OCI-LY7 (cell line): Measurements from ENCODE around the gene TJP1.

ENCODE experiments used
- EZH2phosphoT487 ChIP-seq: fragments of 200-600 bp; sonication (generic); IDR thresholded peaks from 2 replicates; pipeline ENCODE4 v1.6.1; 2018; ENCODE audit warnings: low read depth, borderline replicate concordance, mild to moderate bottlenecking, mixed run types, antibody characterized with exemption, low read length, moderate library complexity, mixed read lengths
- TF ChIP-seq, protein P1 (sequence below): fragments of 200-600 bp; sonication (generic); conservative IDR thresholded peaks from 2 replicates; pipeline ENCODE4 v1.5.1; 2014; ENCODE audit warnings: mild to moderate bottlenecking, antibody characterized with exemption, low read length, moderate library complexity, mixed read lengths

DNA sequence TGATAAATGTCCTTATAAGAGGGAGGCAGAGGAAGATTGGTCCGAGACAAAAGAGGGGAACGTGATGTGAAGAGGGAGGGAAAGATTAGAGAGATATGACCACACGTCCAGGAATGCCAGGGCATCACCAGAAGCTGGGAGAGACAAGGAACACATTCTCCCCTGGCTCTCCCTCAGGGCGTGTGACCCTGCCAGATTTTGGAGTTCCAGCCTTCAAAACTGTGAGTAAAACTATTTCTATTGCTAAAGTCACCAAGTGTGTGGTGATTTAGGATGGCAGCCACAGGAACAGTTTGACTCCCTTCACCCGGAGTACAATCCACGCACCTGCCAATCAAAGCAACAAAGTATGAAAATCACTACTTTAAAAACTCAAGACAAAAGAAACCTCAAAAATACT is 32.1 kb upstream of the TJP1 start:
- TF ChIP-seq, protein P1, sequence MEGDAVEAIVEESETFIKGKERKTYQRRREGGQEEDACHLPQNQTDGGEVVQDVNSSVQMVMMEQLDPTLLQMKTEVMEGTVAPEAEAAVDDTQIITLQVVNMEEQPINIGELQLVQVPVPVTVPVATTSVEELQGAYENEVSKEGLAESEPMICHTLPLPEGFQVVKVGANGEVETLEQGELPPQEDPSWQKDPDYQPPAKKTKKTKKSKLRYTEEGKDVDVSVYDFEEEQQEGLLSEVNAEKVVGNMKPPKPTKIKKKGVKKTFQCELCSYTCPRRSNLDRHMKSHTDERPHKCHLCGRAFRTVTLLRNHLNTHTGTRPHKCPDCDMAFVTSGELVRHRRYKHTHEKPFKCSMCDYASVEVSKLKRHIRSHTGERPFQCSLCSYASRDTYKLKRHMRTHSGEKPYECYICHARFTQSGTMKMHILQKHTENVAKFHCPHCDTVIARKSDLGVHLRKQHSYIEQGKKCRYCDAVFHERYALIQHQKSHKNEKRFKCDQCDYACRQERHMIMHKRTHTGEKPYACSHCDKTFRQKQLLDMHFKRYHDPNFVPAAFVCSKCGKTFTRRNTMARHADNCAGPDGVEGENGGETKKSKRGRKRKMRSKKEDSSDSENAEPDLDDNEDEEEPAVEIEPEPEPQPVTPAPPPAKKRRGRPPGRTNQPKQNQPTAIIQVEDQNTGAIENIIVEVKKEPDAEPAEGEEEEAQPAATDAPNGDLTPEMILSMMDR = no peak
- no peak for TF ChIP-seq EZH2phosphoT487
